GM19035 (cell line): Measurements from ENCODE around the gene ARHGAP10.
"Not testable (repeated sequence)": the region's sequence is repeated elsewhere in the genome, so short reads cannot be mapped to it uniquely, and the experiment has no call there.

Experiments used
- ATAC-seq: cut with Tn5 transposase; IDR thresholded peaks from one replicate; pipeline ENCODE4 v1.9.1; 2021; ENCODE audit not compliant: unreplicated experiment

The ARHGAP10 gene

GRCh38 chr4:147791341-147791740 lies 59.5 kb downstream of the ARHGAP10 start:
- no peak for ATAC-seq

- ATAC-seq, result no peak
Observed at GRCh38 chr4:147791865-147792264, 60.0 kb downstream of the ARHGAP10 start.

- ATAC-seq, result peak; percentile 47
Observed at GRCh38 chr4:147793569-147794313, 61.9 kb downstream of the ARHGAP10 start.

GRCh38 chr4:147794314-147794680 lies 62.4 kb downstream of the ARHGAP10 start:
- ATAC-seq, result peak; percentile 29

- ATAC-seq, result no peak
Observed at GRCh38 chr4:147794787-147795413, 63.0 kb downstream of the ARHGAP10 start.

- not testable (repeated sequence) for ATAC-seq
Observed at GRCh38 chr4:147799057-147799456, 67.2 kb downstream of the ARHGAP10 start.

- ATAC-seq, result peak; percentile 99
Observed at GRCh38 chr4:147799986-147800555, 68.2 kb downstream of the ARHGAP10 start.

- no peak for ATAC-seq
Observed at GRCh38 chr4:147801820-147802219, 69.9 kb downstream of the ARHGAP10 start.

- no peak for ATAC-seq
Observed at GRCh38 chr4:147802346-147802745, 70.5 kb downstream of the ARHGAP10 start.

- ATAC-seq, result no peak
Observed at GRCh38 chr4:147805946-147806345, 74.1 kb downstream of the ARHGAP10 start.

- no peak for ATAC-seq
Observed at GRCh38 chr4:147808447-147808846, 76.6 kb downstream of the ARHGAP10 start.

- ATAC-seq, result no peak
Observed at GRCh38 chr4:147809211-147809610, 77.3 kb downstream of the ARHGAP10 start.

GRCh38 chr4:147811878-147812277 lies 80.0 kb downstream of the ARHGAP10 start:
- no peak for ATAC-seq

- ATAC-seq, result no peak
Observed at GRCh38 chr4:147813109-147813773, 81.4 kb downstream of the ARHGAP10 start.

GRCh38 chr4:147813973-147814372 lies 82.1 kb downstream of the ARHGAP10 start:
- no peak for ATAC-seq

- no peak for ATAC-seq
Observed at GRCh38 chr4:147814376-147814775, 82.5 kb downstream of the ARHGAP10 start.

GRCh38 chr4:147815741-147816140 lies 83.9 kb downstream of the ARHGAP10 start:
- no peak for ATAC-seq

GRCh38 chr4:147816382-147817254 lies 84.7 kb downstream of the ARHGAP10 start:
- ATAC-seq, result no peak

GRCh38 chr4:147820975-147821374 lies 89.1 kb downstream of the ARHGAP10 start:
- ATAC-seq, result no peak

GRCh38 chr4:147821555-147821954 lies 89.7 kb downstream of the ARHGAP10 start:
- ATAC-seq, result peak; percentile 75

GRCh38 chr4:147822128-147822527 lies 90.2 kb downstream of the ARHGAP10 start:
- no peak for ATAC-seq
